DOHH2 (cell line): ENCODE data around the gene CCDC6.

ENCODE experiments used
- H3F3A ChIP-seq: fragments of 200-600 bp; sonication (generic), shearing (Covaris generic); 2 replicates; pipeline ENCODE4 v1.6.0; 2016; ENCODE audit warnings: antibody characterized with exemption, mild to moderate bottlenecking; ENCODE audit not compliant: control insufficient read depth, insufficient read depth
- H3K27ac ChIP-seq: fragments of 200-600 bp; sonication (generic); 2 replicates; pipeline ENCODE4 v1.5.1; 2014; ENCODE audit warnings: low read depth, mild to moderate bottlenecking, low read length, moderate library complexity
- H3K27me3 ChIP-seq: fragments of 200-600 bp; sonication (generic); 2 replicates; pipeline ENCODE4 v1.6.1; 2014; ENCODE audit warnings: mild to moderate bottlenecking, low read length, mixed read lengths; ENCODE audit not compliant: control insufficient read depth
- H3K36me3 ChIP-seq: fragments of 200-600 bp; sonication (generic); 2 replicates; pipeline ENCODE4 v1.6.1; 2014; ENCODE audit warnings: mild to moderate bottlenecking, low read length, moderate library complexity, mixed read lengths; ENCODE audit not compliant: control insufficient read depth
- H3K4me1 ChIP-seq: fragments of 200-600 bp; sonication (generic); 2 replicates; pipeline ENCODE4 v1.6.1; 2014; ENCODE audit warnings: mild to moderate bottlenecking, low read length, mixed read lengths; ENCODE audit not compliant: control insufficient read depth
- H3K4me2 ChIP-seq: fragments of 200-600 bp; sonication (generic); 2 replicates; pipeline ENCODE4 v1.6.0; 2014; ENCODE audit warnings: mild to moderate bottlenecking, low read length, moderate library complexity
- H3K4me3 ChIP-seq: fragments of 200-600 bp; sonication (generic); 2 replicates; pipeline ENCODE4 v1.5.1; 2014; ENCODE audit warnings: mild to moderate bottlenecking, low read length, mixed read lengths
- H3K79me2 ChIP-seq: fragments of 200-600 bp; sonication (generic); 2 replicates; pipeline ENCODE4 v1.6.1; 2014; ENCODE audit warnings: mild to moderate bottlenecking, low read length, mixed read lengths; ENCODE audit not compliant: control insufficient read depth
- H3K9me2 ChIP-seq: fragments of 200-600 bp; sonication (generic); replicated peaks from 2 replicates; pipeline ENCODE4 v1.6.1; 2014; ENCODE audit warnings: mild to moderate bottlenecking, low read length, mixed read lengths; ENCODE audit not compliant: control insufficient read depth
- H3K9me3 ChIP-seq: fragments of 200-600 bp; sonication (generic); 2 replicates; pipeline ENCODE4 v1.6.1; 2014; ENCODE audit warnings: antibody characterized with exemption, low read length, mixed read lengths; ENCODE audit not compliant: control insufficient read depth, insufficient read depth
- H4K20me1 ChIP-seq: fragments of 200-600 bp; sonication (generic); 2 replicates; pipeline ENCODE4 v1.6.0; 2014; ENCODE audit warnings: low read depth, mild to moderate bottlenecking, antibody characterized with exemption, low read length, moderate library complexity; ENCODE audit not compliant: control insufficient read depth, insufficient read depth
- CTCF ChIP-seq: fragments of 200-600 bp; sonication (generic); IDR thresholded peaks from one replicate; pipeline ENCODE4 v1.5.1; 2014; ENCODE audit warnings: antibody characterized with exemption, mild to moderate bottlenecking, low read depth, low read length; ENCODE audit not compliant: poor library complexity, severe bottlenecking
- EZH2phosphoT487 ChIP-seq: fragments of 200-600 bp; sonication (generic); IDR thresholded peaks from 2 replicates; pipeline ENCODE4 v1.6.1; 2017; ENCODE audit warnings: borderline replicate concordance, mild to moderate bottlenecking, antibody characterized with exemption, low read length, moderate library complexity, mixed read lengths

Gene CCDC6

GRCh38 chr10:59820471-59820870, 85.9 kb downstream of the CCDC6 start:
- TF ChIP-seq EZH2phosphoT487 (no peak), CTCF (no peak)
- H3K4me3 ChIP-seq, result no peak overlapping the region
- peaks cover 5% of the 10 kb centered on the region; the same call in 1 of the 2 replicates for H3K4me1 ChIP-seq
- H3K27me3 ChIP-seq, result no peaks in the 10 kb centered on the region
- H3K4me2 ChIP-seq, result no peak overlapping the region
- no peaks in the 10 kb centered on the region for H4K20me1 ChIP-seq
- H3K27ac ChIP-seq, result no peak overlapping the region
- H3K79me2 ChIP-seq, result peaks cover 22% of the 10 kb centered on the region
- peaks cover 23% of the 10 kb centered on the region for H3K36me3 ChIP-seq
- no peaks in the 10 kb centered on the region for H3K9me2 ChIP-seq
- no peaks in the 10 kb centered on the region for H3F3A ChIP-seq
- H3K9me3 ChIP-seq, result no peaks in the 10 kb centered on the region

- H3K27ac ChIP-seq, result no peak overlapping the region
- H3K9me2 ChIP-seq, result no peaks in the 10 kb centered on the region
- no peaks in the 10 kb centered on the region for H3F3A ChIP-seq
- no peak overlapping the region for H3K4me2 ChIP-seq
- TF ChIP-seq CTCF (no peak), EZH2phosphoT487 (no peak)
- H4K20me1 ChIP-seq, result no peaks in the 10 kb centered on the region
- H3K27me3 ChIP-seq, result no peaks in the 10 kb centered on the region
- peaks cover 5% of the 10 kb centered on the region; the same call in 1 of the 2 replicates for H3K4me1 ChIP-seq
- H3K79me2 ChIP-seq, result peaks cover 18% of the 10 kb centered on the region
- peaks cover 18% of the 10 kb centered on the region for H3K36me3 ChIP-seq
- H3K9me3 ChIP-seq, result no peaks in the 10 kb centered on the region
- no peak overlapping the region for H3K4me3 ChIP-seq
Observed at GRCh38 chr10:59819683-59820082, 86.7 kb downstream of the CCDC6 start.

- no peaks in the 10 kb centered on the region for H3F3A ChIP-seq
- H3K4me2 ChIP-seq, result no peak overlapping the region
- H3K4me1 ChIP-seq, result peaks cover 5% of the 10 kb centered on the region; the same call in 1 of the 2 replicates
- TF ChIP-seq EZH2phosphoT487 (no peak), CTCF (no peak)
- H3K9me3 ChIP-seq, result no peaks in the 10 kb centered on the region
- H3K79me2 ChIP-seq, result peaks cover 14% of the 10 kb centered on the region
- no peaks in the 10 kb centered on the region for H3K27me3 ChIP-seq
- no peak overlapping the region for H3K27ac ChIP-seq
- peaks cover 22% of the 10 kb centered on the region for H3K36me3 ChIP-seq
- no peaks in the 10 kb centered on the region for H4K20me1 ChIP-seq
- no peak overlapping the region for H3K4me3 ChIP-seq
- H3K9me2 ChIP-seq, result no peaks in the 10 kb centered on the region
Observed at GRCh38 chr10:59819265-59819664, 87.1 kb downstream of the CCDC6 start.
